Epithelial cell of esophagus (primary cell): Measurements from ENCODE around the gene KRT15.
A peak's percentile ranks its signal among the peaks of the same experiment; 100 is the strongest.

Source experiments
- DNase-seq: peaks from one replicate; pipeline ENCODE4 v3.0.0; 2010; ENCODE audit warnings: low read depth
- H3K4me3 ChIP-seq: 2 replicates; pipeline ENCODE4 v1.5.1; 2011; ENCODE audit warnings: mild to moderate bottlenecking, low read length, control low read depth
- TF ChIP-seq, protein P1 (sequence below): IDR thresholded peaks from 2 replicates; pipeline ENCODE4 v1.5.1; 2011; ENCODE audit warnings: low read depth, mild to moderate bottlenecking, low read length, control low read depth, inconsistent platforms; ENCODE audit not compliant: insufficient read depth; ENCODE audit errors: missing control alignments

The KRT15 gene

GRCh38 chr17:41533613-41534012 lies 14.9 kb upstream of the KRT15 start:
- TF ChIP-seq, protein P1, sequence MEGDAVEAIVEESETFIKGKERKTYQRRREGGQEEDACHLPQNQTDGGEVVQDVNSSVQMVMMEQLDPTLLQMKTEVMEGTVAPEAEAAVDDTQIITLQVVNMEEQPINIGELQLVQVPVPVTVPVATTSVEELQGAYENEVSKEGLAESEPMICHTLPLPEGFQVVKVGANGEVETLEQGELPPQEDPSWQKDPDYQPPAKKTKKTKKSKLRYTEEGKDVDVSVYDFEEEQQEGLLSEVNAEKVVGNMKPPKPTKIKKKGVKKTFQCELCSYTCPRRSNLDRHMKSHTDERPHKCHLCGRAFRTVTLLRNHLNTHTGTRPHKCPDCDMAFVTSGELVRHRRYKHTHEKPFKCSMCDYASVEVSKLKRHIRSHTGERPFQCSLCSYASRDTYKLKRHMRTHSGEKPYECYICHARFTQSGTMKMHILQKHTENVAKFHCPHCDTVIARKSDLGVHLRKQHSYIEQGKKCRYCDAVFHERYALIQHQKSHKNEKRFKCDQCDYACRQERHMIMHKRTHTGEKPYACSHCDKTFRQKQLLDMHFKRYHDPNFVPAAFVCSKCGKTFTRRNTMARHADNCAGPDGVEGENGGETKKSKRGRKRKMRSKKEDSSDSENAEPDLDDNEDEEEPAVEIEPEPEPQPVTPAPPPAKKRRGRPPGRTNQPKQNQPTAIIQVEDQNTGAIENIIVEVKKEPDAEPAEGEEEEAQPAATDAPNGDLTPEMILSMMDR = no peak
- no peak for DNase-seq
- H3K4me3 ChIP-seq = no peak overlapping the region

DNA sequence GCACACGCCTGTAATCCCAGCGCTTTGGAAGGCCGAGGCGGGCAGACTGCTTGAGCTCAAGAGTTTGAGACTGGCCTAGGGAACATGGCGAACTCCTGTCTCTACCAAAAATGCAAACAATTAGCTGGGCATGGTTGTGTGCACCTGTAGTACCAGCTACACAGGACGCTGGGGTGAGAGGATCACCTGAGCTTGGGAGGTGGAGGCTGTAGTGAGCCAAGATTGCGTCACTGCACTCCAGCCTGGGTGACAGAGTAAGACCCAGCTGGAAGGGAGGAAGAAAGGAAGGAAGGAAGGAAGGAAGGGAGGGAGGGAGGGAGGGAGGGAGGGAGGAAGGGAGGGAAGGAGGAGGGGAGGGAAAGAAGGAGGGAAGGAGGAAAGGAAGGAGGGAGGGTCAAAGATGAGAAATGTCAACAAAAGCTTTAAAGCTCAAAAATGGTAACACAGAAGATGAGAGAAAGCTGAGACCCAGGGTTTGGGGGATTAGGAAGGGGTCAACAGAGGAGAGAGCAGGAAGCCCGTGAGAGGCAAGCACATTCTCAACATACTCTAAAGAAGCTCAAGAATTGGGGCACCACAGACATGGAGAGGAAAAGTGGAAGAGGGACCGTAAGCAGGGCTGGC lies 14.4 kb upstream of the KRT15 start:
- H3K4me3 ChIP-seq = no peak overlapping the region
- no peak for DNase-seq
- TF ChIP-seq, protein P1 = no peak

- H3K4me3 ChIP-seq = no peak overlapping the region
- no peak for DNase-seq
- TF ChIP-seq, protein P1 = no peak
These were observed 13.3 kb upstream of the KRT15 start for GRCh38 chr17:41531993-41532392.

DNA sequence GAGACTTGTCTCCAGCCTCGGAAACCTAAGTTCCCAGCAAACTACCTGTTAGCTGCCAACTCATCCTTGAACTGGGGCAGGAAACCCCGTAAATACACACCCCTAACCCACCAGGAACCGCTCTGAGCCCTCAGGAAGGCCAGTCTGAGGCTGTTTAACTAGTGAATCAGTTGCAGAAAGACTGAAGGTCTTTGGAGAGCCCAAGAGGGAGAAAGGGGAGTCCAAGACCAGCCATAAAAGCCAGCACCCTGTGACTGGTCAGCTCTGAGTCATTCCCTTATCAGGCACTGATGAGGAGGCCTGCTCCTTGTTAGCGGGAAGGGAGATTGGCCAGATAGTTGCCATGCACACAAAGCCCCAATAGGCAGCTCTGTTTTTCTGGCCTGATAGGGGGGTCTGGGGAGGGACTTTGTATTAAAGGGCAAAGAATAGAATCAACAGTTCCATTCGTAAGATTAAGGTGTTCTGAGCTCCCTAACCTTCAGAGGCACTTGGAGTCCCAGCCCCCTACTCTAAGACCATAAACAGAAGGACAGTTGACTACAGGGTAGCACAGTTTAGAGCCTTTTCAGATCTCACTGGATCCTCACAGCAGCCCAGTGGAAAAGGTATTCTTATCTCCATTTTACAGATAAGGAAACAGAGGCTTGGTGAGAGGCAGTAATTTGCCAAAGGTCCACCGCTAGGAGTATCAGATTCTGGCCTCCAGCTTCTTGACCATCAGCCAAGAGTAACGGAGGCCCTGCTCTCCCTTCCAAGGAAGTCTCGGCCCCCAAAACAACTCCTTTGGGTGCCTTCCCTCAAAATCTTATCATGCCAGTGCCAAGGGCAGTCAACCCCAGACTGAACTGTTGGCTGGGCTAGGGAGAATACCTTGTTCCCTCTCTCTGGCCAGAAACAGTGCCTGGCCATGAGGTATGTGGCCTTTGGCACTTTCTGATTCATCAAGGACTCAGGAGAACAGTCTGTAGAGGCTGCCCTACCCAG lies 11.7 kb upstream of the KRT15 start:
- TF ChIP-seq, protein P1 = no peak
- peak; percentile 57 for DNase-seq
- no peak overlapping the region for H3K4me3 ChIP-seq

DNA sequence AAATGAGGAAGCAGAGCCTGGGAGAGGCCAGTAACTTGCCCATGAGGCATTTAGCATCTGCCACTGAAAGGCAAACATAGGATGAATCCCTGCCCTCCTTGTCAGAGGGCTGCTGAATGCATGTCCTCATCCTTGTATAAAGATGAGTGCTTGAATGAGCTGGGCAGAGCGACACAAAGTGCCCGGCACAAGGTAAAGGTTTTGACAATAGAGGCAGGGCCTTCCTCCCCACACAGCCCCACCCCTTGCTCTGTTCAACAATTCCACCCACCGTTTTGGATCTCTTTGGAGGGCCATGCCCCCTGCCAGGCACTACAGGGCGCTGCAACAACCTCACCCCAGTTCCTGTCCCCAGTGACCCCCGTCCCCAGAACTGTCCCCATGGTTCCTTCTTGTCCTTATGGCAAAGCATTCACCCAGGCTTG lies 10.8 kb upstream of the KRT15 start:
- TF ChIP-seq, protein P1 = no peak
- DNase-seq = no peak
- no peak overlapping the region for H3K4me3 ChIP-seq

GRCh38 chr17:41528959-41529353 lies 10.3 kb upstream of the KRT15 start:
- no peak for DNase-seq
- no peak overlapping the region for H3K4me3 ChIP-seq
- TF ChIP-seq, protein P1 = no peak
